ENCODE results near the gene SLC2A10. TPM values are rescaled to one million over a fixed set of nuclear protein-coding genes. Genes with fewer than 3 reads are reported as not detected.

The SLC2A10 gene
- total RNA-seq, 1 experiment from 2014 or later: 9.6 TPM

DNA sequence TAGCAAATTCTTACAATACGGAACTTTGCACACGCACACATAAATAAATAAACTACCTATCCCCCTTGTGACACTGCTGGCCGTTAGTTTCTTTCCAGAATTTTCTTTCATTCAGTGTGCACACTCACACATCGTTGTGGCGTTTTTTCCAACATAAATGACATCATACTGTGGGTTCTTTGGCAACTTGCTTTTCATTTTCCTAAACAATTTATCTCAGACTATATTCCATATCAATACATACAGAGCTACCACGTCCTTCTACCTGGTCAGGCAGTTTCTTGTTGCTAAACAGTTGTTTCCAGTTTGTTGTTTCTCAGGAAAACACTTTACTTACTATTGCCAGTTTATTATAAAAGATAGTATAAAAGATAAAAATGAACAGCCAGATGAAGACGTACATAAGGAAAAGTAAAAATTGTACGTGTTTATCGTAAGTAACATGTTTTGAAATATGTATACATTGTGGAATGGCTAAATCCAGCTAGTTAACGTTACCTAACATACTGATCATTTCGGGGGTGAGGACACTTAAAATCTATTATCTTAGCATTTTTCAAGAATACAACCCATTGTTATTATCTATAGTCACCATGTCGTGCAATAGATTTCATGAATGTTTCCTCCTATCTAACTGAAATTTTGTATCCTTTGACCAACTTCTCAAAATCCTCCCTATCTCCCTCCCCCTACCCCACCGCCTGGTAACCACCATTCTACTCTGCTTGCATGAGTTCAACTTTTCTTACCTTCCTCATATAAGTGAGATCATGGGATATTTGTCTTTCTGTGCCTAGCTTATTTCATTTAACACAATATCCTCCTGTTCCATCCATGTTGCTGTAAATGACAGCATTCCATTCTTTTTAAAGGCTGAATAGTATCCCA lies 19.0 kb upstream of the SLC2A10 start:
- no peaks in the 10 kb centered on the region for H3K27me3 ChIP-seq (ENCODE audit: low read length)
- ChIA-PET POLR2A (ENCODE audit: unreplicated experiment) (interaction anchor here (0.6 kb wide), 2 partner anchors 14 to 282 kb away, joined by 3 to 4 read pairs; no protein-coding TSS in a partner anchor), CTCF (interaction anchor here (0.6 kb wide), 1 partner anchor 9 kb away, joined by 5 read pairs; no protein-coding TSS in a partner anchor)
- BruUV-seq (replicated peaks): no TSS peak
- H4K20me1 ChIP-seq (ENCODE audit: low read length): peaks cover 14% of the 10 kb centered on the region
- H3K9me3 ChIP-seq (ENCODE audit: low read length): no peaks in the 10 kb centered on the region
- peak overlapping the region; percentile 96 for H2AFZ ChIP-seq (ENCODE audit: low read length)
- no peaks in the 10 kb centered on the region for H3K9me2 ChIP-seq (replicated peaks; ENCODE audit: low read length)
- peaks cover 36% of the 10 kb centered on the region for H3K79me2 ChIP-seq (ENCODE audit: low read length)
- TF ChIP-seq EZH2phosphoT487 (IDR thresholded peaks at IDR 0.05; ENCODE audit: borderline replicate concordance, low read length) (no peak), EZH2 (IDR thresholded peaks at IDR 0.05; ENCODE audit: low read length, unreplicated experiment) (no peak)
- TF ChIP-seq, protein P1, sequence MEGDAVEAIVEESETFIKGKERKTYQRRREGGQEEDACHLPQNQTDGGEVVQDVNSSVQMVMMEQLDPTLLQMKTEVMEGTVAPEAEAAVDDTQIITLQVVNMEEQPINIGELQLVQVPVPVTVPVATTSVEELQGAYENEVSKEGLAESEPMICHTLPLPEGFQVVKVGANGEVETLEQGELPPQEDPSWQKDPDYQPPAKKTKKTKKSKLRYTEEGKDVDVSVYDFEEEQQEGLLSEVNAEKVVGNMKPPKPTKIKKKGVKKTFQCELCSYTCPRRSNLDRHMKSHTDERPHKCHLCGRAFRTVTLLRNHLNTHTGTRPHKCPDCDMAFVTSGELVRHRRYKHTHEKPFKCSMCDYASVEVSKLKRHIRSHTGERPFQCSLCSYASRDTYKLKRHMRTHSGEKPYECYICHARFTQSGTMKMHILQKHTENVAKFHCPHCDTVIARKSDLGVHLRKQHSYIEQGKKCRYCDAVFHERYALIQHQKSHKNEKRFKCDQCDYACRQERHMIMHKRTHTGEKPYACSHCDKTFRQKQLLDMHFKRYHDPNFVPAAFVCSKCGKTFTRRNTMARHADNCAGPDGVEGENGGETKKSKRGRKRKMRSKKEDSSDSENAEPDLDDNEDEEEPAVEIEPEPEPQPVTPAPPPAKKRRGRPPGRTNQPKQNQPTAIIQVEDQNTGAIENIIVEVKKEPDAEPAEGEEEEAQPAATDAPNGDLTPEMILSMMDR (conservative IDR thresholded peaks at IDR 0.05; ENCODE audit: low read depth, low read length): no peak
- no peak overlapping the region for H3K27ac ChIP-seq (ENCODE audit: low read length)
- ATAC-seq (no peak), DNase-seq (no peak)
- no peaks in the 10 kb centered on the region for H3F3A ChIP-seq (ENCODE audit: low read length, unreplicated experiment)
- H3K4me1 ChIP-seq (ENCODE audit: insufficient read depth, low read length): peaks cover 18% of the 10 kb centered on the region
- intact Hi-C loops (cut with micrococcal nuclease): no loop called here
- H3K36me3 ChIP-seq (ENCODE audit: low read depth, low read length): peaks cover 11% of the 10 kb centered on the region; the same call in 1 of the 2 replicates
- peak overlapping the region; percentile 74 for H3K9ac ChIP-seq (ENCODE audit: low read length)
- peak overlapping the region; percentile 89 for H3K4me3 ChIP-seq (ENCODE audit: low read length)
- peak overlapping the region; percentile 95 for H3K4me2 ChIP-seq (ENCODE audit: low read length)

DNA sequence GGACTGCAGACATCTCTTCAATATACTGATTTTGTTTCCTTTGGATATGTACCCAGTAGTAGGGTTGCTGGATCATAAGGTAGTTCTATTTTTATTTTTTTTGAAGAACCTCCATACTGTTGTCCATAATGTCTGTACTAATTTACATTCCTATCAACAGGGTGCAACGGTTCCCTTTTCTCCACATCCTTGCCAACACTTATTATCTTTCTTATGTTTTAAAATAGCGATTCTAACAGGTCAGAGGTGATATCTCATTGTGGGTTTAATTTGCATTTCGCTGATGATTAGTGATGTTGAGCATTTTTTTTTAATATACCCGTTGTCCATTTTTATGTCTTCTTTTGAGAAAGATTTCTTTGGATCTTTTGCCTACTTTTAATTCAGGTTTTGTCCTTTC lies 18.3 kb upstream of the SLC2A10 start:
- H2AFZ ChIP-seq (ENCODE audit: low read length): no peak overlapping the region
- no peak overlapping the region for H3K27ac ChIP-seq (ENCODE audit: low read length)
- H3K27me3 ChIP-seq (ENCODE audit: low read length): no peaks in the 10 kb centered on the region
- no peaks in the 10 kb centered on the region for H3K9me2 ChIP-seq (replicated peaks; ENCODE audit: low read length)
- DNase-seq (no peak), ATAC-seq (no peak)
- H3K79me2 ChIP-seq (ENCODE audit: low read length): peaks cover 28% of the 10 kb centered on the region
- intact Hi-C loops (cut with micrococcal nuclease): no loop called here
- H4K20me1 ChIP-seq (ENCODE audit: low read length): peaks cover 14% of the 10 kb centered on the region
- TF ChIP-seq EZH2phosphoT487 (IDR thresholded peaks at IDR 0.05; ENCODE audit: borderline replicate concordance, low read length) (no peak), EZH2 (IDR thresholded peaks at IDR 0.05; ENCODE audit: low read length, unreplicated experiment) (no peak)
- TF ChIP-seq, protein P1 (conservative IDR thresholded peaks at IDR 0.05; ENCODE audit: low read depth, low read length): no peak
- H3K36me3 ChIP-seq (ENCODE audit: low read depth, low read length): peaks cover 6% of the 10 kb centered on the region; the same call in 1 of the 2 replicates
- H3K4me3 ChIP-seq (ENCODE audit: low read length): no peak overlapping the region
- CTCF ChIA-PET: no interaction called here
- BruUV-seq (replicated peaks): no TSS peak
- POLR2A ChIA-PET (ENCODE audit: unreplicated experiment): no interaction called here
- H3K4me2 ChIP-seq (ENCODE audit: low read length): no peak overlapping the region
- H3K4me1 ChIP-seq (ENCODE audit: insufficient read depth, low read length): peaks cover 18% of the 10 kb centered on the region
- H3F3A ChIP-seq (ENCODE audit: low read length, unreplicated experiment): no peaks in the 10 kb centered on the region
- no peaks in the 10 kb centered on the region for H3K9me3 ChIP-seq (ENCODE audit: low read length)
- H3K9ac ChIP-seq (ENCODE audit: low read length): no peak overlapping the region

DNA sequence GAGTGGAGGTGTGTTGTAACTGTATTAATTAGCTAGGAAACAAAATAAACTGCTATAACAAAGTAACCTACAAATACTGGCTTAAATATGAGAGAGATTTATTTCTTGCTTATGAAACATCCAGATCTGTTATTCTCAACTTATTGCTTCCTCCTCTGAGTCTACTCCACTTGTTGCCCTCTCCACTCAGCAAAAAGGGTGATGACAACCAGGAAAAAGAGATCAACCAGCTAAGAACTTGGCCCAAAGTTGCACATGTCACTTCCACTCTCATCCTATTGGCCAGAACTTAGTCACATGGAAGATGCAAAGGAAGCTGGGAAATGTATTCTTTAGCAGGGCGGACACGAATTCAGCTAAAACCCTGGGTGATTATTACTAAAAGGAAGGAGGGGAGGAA lies 15.0 kb upstream of the SLC2A10 start:
- Histone ChIP-seq H3F3A (ENCODE audit: low read length, unreplicated experiment) (no peaks in the 10 kb centered on the region), H3K27ac (ENCODE audit: low read length) (no peak overlapping the region), H2AFZ (ENCODE audit: low read length) (peak overlapping the region; percentile 23; the same call in 1 of the 2 replicates), H3K4me3 (ENCODE audit: low read length) (no peak overlapping the region), H3K9ac (ENCODE audit: low read length) (no peak overlapping the region), H3K4me1 (ENCODE audit: insufficient read depth, low read length) (peaks cover 5% of the 10 kb centered on the region), H3K9me3 (ENCODE audit: low read length) (no peaks in the 10 kb centered on the region), H3K27me3 (ENCODE audit: low read length) (no peaks in the 10 kb centered on the region), H4K20me1 (ENCODE audit: low read length) (no peaks in the 10 kb centered on the region), H3K79me2 (ENCODE audit: low read length) (no peaks in the 10 kb centered on the region), H3K4me2 (ENCODE audit: low read length) (no peak overlapping the region), H3K9me2 (replicated peaks; ENCODE audit: low read length) (no peaks in the 10 kb centered on the region), H3K36me3 (ENCODE audit: low read depth, low read length) (no peaks in the 10 kb centered on the region)
- intact Hi-C loops (cut with micrococcal nuclease): no loop called here
- TF ChIP-seq EZH2phosphoT487 (IDR thresholded peaks at IDR 0.05; ENCODE audit: borderline replicate concordance, low read length) (no peak), EZH2 (IDR thresholded peaks at IDR 0.05; ENCODE audit: low read length, unreplicated experiment) (no peak)
- TF ChIP-seq, protein P1 (conservative IDR thresholded peaks at IDR 0.05; ENCODE audit: low read depth, low read length): no peak
- ChIA-PET CTCF (no interaction called here), POLR2A (ENCODE audit: unreplicated experiment) (no interaction called here)
- DNase-seq: peak; percentile 25
- ATAC-seq: no peak
- no TSS peak for BruUV-seq (replicated peaks)
